ENCODE results near the gene RBMS3.
"Not testable (repeated sequence)": the region's sequence is repeated elsewhere in the genome, so short reads cannot be mapped to it uniquely, and the experiment has no call there.

The RBMS3 gene

DNA sequence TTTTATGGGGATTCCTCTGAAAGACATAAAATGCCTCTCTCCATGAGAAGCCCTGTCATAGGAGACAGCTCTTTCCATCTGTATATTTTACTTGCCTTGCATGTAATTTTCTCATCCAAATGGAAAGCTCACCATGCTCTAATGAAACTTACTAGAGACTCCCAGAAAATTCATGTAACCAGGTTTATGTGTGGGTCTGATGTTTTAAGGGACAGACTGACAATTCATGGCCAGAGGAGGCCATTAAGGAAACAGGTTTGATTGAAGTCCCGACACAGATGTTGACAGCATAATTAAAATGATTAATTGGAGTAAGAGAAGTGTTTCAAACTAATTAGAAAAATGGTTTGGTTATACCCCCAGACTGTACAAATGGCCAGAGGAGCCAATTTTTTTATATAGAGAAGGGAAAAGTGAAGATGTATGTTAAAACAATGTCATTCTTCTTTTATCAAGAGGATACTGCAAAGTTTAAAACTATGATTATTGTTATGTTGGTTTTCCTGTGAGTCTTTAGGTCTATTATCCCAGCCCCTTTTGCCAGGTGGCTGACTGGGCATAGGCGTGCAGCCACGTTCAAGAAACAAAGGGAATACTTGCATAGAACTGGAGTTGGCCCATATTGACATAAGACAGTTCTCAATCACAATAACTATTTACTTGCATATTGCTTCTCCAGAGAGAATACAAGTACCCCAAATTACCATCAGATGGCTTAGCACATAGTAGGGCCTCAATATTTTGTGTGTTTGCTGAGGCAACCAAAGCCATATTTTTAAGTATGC lies 64.8 kb downstream of the RBMS3 start:
- DNase-seq: no peak

DNA sequence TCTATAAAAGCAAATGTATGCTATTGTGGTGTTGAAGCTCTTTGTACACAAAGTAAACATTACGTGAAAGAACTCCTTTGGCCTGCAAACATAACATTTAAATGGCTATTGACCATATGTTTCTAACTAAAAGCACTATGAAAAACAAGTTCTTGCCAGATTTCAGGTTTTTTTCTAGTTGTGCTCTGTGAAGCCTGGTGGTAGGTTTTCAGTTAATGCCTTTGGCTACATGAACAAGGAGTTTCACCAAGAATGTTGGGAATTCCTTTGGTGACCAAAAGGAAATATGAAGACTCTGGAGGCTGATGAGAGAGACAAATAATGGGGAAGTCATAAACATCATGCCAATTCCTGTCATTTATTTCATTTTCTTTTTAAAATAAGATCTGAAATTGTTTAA lies 66.0 kb downstream of the RBMS3 start:
- DNase-seq: no peak

DNA sequence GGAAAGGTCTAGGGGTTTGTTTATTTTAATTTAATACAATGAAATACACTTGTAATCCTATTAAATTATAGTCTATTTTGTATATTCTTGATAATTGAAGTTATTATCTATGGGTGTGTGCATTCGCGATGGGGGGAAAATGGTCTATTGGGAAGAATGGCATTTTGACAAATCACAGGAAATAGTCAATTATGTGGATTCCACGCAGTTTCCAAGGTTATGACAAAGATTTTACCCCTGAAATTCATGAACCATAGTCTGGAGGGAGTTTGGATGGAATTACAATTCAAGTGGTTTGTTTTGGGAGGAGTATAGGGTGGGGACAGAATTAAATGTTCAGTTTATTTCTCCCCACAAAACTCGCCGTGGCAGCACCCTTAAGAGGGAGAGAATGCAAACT lies 66.5 kb downstream of the RBMS3 start:
- no peak for DNase-seq

- DNase-seq: no peak
These were observed 67.4 kb downstream of the RBMS3 start for GRCh38 chr3:29348316-29348715.

DNA sequence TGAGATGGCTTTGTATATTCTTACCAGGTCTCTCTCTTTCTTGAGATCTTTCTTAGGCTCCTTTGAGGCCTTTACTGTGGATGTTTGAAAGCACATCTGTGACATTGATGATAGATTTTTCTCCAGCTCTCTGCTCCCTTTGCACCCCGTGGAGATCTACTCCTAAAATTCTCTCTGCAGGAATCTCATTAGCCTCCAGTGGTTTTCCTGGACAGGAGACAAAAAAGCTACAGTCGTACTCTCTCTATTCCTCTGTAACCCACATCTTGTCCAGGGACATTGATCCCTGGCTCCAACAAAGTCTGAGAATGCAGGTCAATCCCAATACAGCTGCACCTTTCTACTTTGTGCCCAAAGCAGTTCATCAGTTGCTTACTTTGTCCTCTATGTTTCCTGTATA lies 68.2 kb downstream of the RBMS3 start:
- no peak for DNase-seq

DNA sequence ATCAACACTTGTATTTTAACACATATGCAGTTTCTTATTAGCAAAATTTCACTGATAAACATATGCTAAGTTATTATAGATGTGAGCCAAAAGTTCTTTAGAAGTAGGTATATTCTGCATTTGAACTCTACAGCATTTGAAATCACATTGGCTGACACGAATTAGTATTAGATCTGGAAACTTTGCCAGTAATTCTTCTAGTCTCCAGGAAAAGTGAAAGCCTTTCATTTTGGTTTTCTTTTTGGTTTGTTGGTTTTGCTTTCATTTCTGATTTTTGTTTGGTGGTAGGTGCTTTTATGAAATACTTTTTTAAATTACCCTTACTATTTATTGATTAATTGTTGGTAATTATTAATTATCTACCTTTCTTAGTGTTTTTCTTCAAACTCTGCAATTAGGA lies 72.9 kb downstream of the RBMS3 start:
- DNase-seq: no peak

DNA sequence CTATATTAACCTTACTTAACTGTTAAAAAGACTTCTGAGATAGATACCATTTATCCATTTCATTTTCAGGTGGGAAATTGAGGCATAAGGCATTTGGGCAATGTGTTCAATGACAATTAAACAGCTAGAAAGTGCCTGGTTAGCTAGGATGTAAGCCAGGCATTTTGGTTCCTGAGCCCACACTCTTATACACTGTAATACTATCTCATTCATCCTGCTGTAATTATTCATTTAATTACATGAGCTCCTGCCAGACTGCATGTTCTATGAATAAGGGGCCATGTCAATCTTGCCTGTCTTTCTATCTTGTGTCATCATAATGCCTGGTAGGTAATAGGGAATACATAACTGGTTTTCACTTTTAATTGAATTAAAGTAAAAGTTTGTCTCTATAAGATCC lies 74.0 kb downstream of the RBMS3 start:
- peak; percentile 2 for DNase-seq

- no peak for DNase-seq
These were observed 75.2 kb downstream of the RBMS3 start for GRCh38 chr3:29356062-29356461.

GRCh38 chr3:29360289-29360688 lies 79.4 kb downstream of the RBMS3 start:
- DNase-seq: not testable (repeated sequence)

- DNase-seq: no peak
These were observed 82.2 kb downstream of the RBMS3 start for GRCh38 chr3:29363110-29363509.

DNA sequence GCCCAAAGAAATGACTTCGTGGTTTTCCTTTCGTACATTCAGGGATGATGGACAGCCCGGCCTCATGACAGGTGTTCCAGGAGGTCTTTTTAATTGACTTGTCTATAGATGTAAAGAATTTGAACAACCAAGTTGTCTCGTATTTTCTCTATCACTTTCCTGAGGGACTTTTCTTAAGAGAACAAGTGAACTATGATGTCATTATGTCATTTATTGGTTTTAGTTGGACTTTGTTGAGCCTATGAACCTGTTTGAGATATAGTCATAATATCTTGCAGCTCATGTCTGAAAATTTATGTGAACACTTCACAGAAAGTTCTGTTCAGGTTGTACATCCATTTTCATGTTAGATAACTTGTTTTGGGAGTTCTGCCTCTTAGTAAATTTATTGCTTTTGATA lies 89.2 kb downstream of the RBMS3 start:
- DNase-seq: no peak

- no peak for DNase-seq
These were observed 89.9 kb downstream of the RBMS3 start for GRCh38 chr3:29370476-29371420.

DNA sequence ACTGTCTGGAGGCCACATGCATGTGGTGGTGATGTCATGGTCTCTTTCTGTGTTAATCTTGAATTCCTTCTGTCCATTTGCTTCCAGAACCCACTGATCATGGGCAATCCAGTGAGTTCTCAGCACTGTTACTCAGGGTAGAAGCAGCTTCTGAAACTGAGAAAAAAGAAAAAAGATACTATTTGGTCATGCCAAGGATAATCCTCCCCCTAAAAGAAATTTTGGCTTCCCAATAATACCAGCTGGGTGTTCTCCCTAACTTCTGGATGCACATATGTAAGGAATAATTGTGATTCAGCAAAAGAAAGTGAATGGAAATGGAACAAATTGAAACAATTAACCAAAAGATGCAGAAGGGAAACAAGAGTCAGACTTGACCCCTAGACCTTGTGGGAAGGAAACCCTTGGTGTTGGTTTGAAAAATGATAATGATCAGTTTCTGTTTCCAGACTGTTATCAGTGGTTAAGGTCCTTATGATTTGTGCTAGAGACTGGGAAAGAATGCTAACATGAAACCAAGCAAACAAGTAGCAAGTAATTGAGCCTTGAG lies 92.3 kb downstream of the RBMS3 start:
- DNase-seq: no peak

GRCh38 chr3:29374226-29374625 lies 93.4 kb downstream of the RBMS3 start:
- DNase-seq: no peak

GRCh38 chr3:29379097-29379496 lies 98.2 kb downstream of the RBMS3 start:
- DNase-seq: no peak

DNA sequence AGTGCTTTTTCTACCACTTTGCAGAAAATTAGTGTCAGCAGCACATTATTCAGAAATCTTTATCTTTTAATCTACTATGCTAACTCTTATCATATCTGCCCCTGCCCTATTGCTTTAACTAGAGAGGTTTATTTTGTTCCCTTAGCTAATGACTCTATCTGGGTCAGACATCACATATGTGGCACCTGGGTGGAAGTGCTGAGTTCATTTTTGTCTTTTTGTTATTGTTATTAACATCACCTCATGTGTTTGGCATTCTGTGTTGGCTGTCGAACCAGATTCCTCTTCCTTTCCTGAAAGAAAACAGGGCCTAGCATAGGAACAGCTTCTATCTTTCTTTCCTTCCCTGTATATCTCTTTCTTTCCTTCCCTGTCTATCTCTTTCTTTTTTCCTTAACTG lies 100.7 kb downstream of the RBMS3 start:
- no peak for DNase-seq

DNA sequence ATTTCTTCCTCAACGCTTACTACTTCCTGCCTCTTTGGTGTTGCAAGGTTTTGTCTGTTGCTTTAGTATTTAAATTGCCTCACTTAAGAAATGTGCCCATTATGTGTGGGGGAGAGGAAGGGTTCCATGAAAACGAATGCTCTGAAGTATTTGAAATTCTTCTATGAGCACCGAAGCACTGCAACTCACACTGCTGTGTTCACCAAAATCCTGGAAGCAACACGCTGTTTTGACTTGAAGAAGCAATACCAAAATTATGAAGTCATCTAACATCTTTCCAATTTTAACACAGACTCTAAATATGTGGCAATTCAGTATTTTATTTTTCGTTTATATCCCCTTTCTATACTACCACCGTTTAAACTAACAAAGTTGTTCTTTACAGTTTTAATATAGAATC lies 101.5 kb downstream of the RBMS3 start:
- DNase-seq: no peak

DNA sequence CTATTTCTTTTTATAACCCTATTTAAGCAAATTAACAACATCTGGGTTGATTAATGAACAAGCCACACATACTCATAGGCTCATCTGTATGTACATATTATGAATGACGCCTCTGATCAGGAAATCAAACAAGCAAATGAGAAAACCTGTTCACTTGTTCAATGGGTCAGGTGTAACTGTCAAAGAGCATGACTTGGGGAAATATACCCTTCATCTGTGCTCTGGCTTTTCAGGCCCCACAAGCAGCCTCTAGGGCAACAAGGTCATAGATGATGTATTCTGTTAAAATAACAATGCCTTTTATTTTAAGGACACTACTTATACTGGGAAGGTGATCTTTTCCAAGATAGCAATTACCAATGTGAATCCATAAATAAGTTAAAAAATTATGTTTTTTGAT lies 102.0 kb downstream of the RBMS3 start:
- no peak for DNase-seq

DNA sequence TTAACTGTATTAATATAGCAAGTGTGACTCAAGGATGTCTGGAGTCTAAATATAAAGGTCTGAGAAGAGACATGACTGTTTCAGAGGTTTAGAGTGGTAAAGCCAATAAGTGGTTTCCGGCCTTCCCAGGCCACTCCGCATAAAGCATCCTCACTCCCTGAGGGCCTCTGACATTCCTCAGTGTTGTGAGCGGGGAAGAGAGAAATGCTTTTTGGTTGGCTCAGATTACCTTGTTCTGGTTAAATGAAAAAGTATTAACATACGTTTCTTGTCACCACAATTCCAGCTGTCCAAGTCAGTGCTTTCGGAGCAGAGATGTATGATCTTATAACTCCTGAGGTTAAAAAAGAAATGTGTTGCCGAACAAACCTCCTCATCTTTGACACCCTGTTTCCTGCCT lies 103.8 kb downstream of the RBMS3 start:
- no peak for DNase-seq

DNA sequence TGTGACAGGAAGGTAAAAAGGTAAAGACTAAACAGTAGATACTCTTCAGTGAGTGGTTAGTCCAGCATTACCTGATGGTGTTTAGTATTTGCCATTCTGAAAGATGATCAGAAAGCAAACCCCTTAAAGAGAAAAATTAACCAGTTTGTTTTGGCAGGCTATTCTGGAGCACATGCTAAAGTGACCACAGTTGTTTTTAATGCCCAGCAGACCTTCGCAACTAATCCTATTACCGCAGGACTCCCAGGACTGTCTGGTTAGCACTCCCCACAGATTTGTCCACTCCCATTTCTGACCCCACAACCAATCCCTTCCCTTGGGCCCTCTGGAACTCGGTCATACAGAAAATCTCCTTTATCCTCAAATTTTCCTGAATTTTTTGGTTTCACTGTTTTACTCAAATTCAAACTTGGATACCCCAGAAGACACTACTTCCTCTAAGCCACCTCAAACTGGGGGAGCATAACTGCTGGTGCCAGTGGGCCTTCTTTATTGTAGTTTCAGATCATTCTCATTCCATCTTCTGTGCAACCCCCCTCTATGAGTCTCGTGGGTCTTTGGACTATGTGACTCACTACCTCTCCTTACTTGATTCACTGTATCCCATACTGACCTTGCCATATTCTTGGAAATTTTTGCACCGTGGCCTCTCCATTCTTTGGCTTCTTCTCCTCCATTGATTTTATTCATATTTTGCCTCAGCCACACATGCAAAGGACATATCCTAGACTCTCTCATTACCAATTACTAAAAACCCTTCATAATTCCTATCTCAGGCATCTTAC lies 104.4 kb downstream of the RBMS3 start:
- no peak for DNase-seq

DNA sequence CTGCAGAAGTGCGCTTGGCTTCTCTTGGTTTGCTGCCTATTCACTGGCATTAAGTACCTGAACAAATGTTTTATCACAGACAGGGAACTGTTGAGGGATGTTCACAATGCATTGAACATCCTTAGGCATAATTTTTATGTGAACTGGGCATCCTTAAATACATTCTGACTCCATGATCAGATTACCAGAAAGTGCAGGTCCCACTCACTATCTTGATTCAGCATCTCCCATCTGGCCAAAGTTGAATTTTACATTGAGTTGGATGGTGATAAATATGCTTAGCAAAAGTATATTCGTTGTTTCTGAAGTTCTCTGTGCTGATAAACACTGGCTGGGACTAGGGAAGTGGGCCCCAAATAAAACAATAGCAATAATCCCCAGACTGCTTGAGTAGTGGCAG lies 108.5 kb downstream of the RBMS3 start:
- DNase-seq: no peak

- DNase-seq: no peak
These were observed 111.9 kb downstream of the RBMS3 start for GRCh38 chr3:29392625-29393388.

Data from NCI-H1436 treated with DMSO at 0.1 percent for 48 hours (cell line).